Stimulated activated CD8-positive, alpha-beta memory T cell treated with anti-CD3 and anti-CD28 coated beads, Interleukin-15, amount 100 ng/mL, for 1 hour (primary cell): Measurements from ENCODE around the gene CERS1.

Source experiments
- DNase-seq: peaks from one replicate; pipeline ENCODE4 v3.0.0-alpha.2; 2020; ENCODE audit warnings: low read depth

CERS1 gene

DNA sequence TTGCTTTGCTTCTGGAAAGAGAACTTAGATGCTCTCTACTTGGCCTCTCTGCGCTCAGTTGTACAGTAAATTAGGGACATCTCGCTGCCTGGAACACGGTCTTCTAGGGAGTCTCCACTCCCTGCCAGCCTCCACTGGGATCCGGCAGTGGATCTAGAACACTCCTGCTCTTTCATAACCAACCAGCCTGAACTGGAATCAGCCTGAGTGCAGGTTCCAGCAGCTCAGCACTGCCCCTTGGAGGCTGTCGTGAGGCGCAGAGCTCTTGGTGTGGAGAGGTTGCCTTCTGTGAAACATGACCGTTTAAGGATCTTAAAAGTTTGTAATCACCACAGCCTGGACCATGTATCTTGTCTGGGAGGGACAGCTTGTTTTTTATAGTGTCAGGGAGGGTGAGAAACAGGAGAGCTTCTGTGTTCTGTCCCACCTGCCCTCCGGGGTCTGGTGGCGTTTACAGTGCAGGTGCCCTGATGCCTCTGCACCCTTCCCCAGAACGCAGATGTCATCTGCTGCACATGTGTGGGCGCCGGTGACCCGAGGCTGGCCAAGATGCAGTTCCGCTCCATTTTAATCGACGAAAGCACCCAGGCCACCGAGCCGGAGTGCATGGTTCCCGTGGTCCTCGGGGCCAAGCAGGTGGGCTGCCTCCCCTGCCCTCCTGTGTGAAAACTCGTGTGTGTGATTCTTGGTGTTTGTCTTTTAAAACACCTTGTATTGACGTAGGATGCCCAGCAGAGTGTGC lies 39.4 kb downstream of the CERS1 start:
- no peak for DNase-seq

DNA sequence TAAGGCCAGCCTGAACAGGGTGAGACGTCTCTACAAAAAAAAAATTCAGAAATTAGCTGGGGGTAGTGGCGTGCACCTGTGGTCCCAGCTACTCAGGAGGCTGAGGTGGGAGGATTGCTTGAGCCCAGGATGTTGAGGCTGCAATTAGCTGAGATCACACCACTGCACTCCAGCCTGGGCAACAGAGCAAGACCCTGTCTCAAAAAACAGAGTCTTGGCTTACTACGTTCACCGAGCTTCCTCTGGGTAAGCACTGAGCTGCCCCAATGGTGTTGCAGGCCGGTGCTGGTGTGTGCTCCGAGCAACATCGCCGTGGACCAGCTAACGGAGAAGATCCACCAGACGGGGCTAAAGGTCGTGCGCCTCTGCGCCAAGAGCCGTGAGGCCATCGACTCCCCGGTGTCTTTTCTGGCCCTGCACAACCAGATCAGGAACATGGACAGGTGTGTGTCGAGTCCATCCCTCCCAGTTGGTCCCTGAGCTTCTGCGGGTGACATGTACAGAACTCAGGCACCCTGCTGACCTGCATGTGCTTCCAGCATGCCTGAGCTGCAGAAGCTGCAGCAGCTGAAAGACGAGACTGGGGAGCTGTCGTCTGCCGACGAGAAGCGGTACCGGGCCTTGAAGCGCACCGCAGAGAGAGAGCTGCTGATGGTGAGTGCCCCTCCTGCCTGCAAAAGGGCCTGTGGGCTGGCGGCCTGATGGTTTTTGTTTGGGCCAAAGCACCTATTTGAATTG lies 40.1 kb downstream of the CERS1 start:
- DNase-seq: no peak

DNA sequence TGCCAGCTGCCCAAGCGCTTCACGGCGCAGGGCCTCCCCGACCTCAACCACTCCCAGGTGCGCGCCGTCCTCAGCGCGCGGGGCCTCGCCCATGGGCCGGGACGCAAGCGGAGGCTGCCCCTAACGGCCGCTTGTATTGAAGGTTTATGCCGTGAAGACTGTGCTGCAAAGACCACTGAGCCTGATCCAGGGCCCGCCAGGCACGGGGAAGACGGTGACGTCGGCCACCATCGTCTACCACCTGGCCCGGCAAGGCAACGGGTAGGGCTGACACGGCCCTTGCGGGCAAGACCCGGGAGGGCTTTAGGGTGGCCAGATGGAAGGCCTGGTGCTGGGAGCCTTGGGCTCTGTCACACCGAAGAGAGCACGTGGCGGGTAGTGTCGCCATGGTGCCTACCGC lies 41.0 kb downstream of the CERS1 start:
- DNase-seq: no peak

DNA sequence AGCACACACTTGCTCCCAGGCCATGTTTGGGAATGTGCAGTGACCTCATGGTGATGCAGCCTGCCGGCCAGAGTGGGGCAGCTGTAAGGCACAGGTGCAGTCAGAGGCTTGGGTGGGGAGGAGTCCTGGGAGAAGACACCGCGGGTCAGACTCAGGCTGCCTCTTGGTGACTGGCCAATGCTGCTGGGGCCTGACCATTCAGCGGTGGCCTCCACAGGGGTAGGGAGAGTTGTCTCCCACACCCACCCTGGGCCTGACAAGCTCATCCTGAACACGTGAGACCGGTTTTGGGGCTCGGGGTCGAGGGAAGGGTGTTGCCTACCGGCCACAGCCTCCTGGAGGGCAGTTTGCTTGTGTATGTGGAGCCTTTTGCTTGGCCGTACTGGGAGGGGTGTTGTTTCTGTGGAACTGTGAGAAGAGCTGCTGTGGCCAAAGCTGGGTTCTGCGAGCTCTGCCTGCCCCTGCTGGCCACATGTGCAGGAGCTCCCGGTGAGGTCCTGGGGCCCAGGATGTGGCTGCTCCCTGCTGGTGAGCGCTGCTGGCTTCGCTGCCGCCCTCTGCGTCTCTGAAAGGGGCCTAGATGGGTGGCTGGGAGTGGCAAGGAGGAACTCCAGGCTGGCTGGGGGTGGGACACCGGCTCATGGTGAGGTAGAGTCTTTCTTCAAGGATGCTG lies 42.1 kb downstream of the CERS1 start:
- DNase-seq: no peak

DNA sequence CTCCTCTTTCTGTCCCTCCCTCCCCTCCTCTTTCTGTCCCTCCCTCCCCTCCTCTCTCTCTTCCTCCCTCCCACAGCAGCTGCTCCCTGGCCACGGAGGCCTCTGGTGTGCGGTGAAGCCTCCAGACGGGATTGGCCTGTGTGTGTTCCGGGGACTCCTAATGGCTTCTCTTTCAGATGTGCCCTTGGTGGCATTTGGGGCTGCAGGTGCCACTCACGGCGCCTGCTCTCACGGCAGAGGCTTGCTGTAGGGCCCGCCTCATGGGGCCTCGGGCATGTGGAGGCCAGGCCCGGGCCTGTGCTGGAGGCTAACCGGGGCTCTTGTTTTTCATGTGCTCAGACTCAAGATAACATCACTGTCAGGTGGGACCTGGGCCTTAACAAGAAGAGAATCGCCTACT lies 43.3 kb downstream of the CERS1 start:
- no peak for DNase-seq

DNA sequence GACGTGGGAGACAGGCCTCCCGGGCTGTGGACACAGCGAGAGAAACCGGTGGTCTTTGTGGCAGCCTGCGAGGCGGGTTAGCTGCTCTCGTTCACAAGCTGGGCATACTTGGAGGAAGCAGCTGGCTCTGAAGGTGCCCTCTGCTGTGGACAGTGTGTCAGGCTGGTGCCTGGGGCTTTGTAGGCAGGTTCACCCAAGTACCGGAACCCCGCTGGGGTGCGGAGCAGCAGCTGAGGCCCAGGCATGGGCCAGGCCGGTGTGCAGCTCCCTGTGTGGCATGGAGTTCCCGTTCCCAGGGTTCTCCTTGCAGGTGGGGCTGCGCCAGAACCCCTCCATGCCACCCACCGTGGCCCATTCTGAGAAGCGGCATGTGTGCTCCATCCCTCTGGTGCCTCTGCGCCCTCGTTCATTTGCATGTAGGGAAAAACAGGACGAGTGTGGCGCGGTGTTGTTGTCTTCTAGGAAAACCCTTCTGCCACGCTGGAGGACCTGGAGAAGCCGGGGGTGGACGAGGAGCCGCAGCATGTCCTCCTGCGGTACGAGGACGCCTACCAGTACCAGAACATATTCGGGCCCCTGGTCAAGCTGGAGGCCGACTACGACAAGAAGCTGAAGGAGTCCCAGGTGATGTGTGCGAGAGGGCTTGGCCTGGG lies 44.2 kb downstream of the CERS1 start:
- no peak for DNase-seq

DNA sequence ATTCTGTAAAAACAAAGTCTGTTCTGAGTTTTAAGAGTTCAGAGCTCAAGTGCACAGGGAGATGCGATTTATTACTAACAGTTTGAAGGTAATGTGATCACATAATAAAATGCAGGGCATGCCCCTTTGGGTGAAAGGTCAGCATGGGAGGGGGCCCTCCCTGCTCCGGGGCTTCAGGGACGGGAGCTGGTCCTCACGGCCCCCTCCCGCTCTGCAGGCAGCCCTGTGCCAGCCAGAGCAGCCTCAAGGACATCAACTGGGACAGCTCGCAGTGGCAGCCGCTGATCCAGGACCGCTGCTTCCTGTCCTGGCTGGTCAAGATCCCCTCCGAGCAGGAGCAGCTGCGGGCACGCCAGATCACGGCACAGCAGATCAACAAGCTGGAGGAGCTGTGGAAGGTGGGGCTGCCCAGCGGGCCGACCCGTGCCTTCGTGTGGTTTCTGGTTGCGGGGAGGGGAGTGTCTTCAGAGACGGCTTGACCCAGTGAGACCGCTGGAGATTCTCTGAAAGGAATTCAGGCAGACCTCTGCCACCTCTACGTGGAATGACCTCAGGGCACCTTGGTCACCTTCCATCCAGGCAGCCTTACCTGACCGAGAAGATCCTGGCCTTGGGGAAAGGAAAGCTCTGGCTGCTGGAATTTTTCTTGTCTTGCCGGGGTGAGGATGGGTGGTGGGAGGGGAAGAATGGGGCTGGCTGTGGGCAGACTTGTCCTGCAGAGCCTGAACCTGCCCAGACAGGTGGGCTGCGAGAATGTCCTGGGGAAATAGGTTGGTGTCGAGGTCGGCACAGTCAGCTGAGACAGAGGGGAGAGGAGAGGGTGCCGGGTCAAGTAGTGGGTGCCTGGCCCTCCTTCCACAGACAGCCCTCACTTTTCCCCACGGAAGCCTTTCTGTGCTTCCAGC lies 45.2 kb downstream of the CERS1 start:
- DNase-seq: no peak

DNA sequence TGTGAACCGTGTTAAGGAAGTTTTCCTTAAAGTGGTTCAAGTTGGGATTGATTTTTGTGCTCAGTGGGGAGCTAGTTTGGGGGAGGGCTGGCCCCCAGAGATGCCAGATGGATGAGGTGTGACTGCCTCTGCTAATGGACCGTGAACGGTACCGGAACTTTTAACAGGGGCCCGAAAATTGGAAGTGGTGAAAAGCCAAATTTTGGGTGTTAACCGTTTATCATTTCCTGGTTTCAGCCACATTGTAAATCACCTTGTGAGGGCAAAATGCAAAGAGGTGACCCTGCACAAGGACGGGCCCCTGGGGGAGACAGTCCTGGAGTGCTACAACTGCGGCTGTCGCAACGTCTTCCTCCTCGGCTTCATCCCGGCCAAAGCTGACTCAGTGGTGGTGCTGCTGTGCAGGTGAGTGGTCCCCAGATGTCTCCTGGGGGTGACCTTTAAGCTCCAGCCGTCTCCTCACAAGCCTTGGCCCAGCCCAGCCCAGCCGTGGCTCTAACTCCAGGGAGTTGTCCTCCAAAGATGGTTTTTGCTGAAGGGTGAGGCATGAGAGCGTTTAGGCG lies 46.0 kb downstream of the CERS1 start:
- DNase-seq: no peak

DNA sequence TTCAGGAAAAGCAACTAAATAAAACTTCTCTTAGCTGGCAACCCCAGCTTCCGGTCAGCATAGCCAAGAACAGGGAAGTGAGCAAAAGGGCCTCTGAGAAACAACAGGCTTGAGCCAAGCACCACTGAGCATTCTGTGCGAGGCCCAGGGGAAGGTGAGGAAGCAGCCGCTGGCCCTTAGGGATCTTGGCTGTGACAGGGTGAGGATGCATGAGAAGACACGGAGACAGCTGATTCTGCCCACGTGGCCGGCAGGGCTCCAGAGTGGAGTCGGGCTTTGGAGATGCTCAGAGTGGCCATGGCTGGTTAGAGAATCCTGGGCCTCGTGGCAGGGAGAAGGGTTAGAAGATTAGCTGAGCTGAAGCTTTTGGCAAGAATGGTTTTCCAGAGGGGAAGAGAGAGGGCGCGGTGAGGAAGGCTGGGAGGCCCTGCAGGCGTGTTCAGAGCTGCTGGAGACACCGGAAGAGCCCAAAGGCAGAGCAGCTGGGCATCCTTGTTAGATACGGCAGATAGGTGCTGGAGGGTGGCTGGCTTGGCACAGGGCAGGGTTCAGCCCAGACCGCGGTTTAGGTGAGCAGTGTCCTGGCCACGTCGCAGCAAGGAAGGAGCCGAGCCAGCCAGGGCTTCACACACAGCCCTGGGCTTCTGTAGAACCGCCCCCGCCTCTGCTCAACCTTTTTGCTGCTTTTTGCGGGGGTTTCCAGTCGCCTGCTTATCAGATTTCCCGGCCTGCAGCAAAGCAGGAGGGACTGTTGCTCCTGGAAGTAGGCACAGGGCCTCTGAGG lies 46.9 kb downstream of the CERS1 start:
- DNase-seq: no peak

DNA sequence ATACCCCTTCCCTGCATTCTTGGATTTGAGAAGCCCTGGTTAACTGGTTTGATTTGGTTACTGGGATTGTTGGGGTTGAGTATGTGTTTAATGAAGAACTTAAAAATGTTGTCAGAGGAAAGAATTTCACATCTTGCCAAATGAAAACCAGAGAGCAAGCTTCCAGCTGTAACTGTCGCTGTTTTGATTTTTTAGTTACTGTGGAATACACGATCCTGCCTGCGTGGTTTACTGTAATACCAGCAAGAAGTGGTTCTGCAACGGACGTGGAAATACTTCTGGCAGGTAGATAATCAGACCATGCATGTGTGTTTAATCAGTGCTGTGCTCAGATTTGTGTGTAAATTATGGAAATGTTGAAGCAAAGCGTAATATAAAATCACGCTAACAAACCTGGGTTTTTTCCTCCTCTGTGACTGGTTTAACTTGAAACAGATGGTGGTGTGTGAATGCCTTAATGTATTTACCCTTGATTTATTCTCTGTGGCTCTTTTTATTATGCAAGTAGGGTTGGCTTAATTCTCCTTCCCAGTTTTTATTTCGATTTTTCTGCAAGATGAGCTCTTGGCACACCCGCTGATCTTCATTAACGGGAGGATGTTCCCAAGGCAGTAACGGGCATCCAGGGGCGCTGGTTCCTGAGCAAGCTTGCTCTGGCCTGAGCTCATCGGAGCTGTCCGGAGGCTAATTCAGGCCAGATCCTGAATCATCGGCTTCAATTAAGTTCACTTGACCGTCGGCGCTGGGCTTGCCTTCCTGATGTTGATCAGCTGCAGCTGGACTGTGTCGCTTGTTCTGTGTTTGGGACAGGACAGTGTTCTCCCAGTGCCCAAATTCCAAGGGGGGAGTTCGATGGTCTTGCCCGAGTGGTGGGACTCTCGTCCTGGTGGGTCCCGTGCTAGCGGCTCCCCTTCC lies 48.2 kb downstream of the CERS1 start:
- no peak for DNase-seq

DNA sequence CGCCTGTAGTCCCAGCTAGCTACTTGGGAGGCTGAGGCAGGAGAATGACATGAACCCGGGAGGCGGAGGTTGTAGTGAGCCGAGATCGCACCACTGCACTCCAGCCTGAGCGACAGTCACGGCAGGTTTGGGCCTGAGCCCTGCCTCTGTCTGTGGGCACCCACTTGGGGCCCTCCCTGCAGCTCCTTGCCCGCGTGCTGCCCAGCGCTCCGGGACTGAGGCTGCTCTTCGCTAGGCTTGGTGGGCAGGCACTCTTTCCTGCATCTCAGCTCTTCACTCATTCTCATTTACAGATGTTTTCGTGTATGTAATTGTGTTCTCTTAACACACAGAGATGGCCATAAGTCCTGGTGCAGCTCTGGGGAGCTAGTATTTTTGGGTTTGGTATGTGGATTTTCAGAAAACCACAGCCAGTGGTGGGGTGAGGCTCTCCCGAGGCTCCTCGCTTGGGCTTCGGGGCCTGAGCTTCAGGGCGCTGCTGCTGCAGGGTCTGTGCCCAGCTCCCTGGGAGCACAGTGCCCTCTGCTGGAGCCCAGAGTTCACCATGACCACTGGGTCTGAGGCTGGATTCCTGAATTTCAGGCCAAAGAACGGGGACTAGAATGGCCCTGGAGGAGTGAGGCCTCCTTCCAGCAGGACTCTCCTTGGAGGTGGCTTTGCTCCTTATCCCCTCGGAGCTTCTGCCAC lies 49.0 kb downstream of the CERS1 start:
- peak; percentile 42 for DNase-seq

DNA sequence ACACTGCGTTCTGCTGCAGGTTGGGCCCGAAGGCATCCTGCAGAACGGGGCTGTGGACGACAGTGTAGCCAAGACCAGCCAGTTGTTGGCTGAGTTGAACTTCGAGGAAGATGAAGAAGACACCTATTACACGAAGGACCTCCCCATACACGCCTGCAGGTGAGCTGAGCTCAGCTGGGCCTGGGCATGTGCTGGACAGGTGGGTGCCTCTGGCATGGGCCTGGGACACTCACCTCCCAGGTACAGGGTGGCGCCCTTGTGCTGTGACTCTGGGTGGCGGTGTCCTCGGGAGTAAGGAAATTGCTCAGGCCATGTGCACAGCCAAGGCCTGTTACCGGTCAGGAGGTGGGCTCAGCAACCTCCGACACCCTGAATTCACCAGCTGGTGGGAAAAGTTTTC lies 50.0 kb downstream of the CERS1 start:
- no peak for DNase-seq

DNA sequence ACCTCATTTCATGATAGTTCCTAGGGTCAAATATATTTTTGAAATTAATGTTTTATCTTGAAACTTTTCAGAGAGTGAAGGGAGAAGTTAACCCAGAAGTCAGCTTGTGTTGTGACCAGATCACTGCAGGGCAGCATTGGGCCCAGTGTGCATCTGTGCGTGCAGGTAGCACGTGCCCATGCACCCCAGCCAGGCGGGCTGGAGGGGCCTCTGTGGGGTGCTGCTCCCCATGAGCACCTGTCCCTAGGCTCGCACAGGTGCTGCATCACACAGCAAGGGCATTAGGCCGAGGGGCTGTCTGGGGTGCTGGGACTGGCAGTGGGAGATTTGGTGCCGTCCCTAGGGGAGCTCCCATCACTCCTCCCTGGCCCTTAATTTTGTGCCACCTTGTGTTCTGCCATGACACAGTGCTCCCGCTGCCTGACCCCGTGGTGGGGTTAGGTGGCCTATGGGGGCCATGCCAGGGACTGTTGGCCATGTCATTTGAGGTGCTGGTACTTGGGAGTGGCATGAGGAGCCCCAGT lies 51.1 kb downstream of the CERS1 start:
- DNase-seq: no peak

DNA sequence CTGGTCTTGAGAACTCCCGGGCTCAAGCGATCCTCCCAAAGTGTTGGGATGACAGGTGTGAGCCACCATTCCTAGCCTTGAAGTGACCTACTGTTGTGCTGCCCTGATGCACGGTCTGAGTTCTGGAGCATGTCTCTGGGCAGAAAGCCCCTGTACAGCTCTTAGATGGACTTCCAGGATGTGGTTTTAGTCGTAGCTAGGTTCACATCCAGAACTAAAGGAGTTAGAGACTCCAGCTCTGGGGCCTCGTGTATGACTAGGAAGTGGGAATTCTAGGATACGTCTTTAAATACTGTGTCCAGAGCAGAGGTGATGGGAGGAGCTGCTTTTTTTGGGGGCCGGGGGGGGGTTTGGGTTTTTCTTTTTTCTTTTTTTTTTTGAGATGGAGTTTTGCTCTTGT lies 52.0 kb downstream of the CERS1 start:
- no peak for DNase-seq

DNA sequence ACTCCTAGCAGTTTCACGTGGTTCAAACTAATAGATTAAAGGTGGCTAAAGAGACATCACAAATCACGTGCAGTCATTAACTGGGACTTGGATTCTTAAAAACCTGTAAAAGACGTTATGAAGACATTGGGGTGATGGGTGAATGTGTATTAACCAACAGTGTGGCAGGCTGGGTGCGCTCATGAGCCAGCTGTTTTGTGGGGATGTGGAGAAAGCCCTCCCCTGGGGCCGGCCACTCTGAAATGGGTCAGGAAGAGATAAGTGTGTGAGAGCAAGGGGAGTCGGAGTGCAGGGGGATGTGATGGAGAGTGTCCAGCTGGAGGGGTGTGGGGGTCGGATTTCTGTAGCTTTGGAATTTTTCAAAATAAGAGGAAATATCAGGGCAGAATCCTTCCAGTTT lies 53.8 kb downstream of the CERS1 start:
- DNase-seq: no peak

DNA sequence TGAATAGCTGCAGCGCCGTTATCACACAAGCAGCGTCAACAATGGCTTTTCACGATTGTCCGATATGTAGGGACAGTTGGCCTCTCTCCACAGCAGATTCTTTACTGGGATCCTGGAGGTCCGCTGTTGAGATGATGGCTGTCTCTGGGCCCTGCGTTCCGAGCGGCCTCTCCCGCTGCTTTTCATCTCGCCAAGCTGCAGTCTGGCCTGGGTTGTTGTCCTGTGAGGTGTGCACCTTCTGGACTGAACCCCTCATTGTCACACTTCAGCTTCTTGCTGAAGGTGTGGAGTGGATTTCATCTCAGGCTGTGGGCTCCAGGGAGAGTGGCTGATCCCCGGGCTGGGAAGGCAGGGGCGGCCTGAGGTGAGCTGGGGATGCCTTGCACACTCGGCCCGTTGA lies 54.6 kb downstream of the CERS1 start:
- no peak for DNase-seq

DNA sequence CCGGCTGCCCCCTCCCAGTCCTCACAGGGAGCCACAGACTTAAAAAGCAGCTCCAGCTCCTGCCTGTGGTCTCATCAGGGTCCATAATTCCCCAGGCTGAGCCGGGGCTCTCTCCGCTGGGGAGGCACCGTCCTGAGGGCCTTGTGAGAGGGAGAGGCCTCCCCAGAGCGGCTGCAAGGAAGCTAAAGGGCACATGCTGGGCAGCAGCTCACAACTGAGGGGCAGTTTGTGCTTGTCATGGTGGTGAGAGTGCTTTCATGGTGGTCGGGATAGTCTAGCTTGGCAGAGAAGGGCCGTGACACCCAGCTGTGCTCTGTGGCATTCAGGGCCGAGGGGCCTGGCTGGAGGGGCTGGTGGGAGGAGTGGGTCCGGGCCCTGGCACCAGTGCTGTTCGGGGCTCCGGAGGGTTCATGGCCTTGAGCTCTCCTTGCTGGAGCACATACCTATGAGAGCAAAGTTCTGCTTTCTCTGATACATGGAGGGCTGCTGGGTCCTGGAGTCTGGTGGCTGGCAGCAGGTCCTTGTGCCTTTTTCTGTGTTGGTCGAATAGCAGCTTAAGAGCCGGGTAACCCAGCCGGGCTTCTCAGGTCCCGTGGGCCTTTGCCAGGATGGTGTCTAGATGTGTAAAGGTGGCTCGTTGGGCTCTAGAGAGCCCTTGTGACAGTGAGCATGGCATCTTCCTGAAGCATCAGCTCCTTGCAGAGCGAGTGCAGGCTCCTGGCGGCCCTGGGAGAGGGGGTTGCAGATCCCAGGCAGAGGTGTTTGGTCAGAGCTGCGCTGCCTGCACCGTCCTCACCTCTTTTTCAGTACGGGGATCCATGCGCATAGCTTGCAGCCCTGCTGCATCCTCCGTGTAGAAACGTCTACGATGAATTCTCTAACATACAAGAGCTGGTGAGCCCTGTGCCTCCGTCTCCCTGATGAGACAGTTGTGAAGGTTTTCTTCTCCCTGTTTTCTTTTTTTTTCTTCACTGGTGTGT lies 55.4 kb downstream of the CERS1 start:
- DNase-seq: no peak
